ENCODE measurements around the gene CNKSR1.
"Not testable (repeated sequence)": the region's sequence is repeated elsewhere in the genome, so short reads cannot be mapped to it uniquely, and the experiment has no call there.

The CNKSR1 gene

GRCh38 chr1:26220199-26220912 lies 43.1 kb downstream of the CNKSR1 start:
- no peak for DNase-seq (ENCODE audit: low read depth, low spot score)
- H3K4me3 ChIP-seq (ENCODE audit: low read depth, low read length): no peak overlapping the region
- in situ Hi-C loops (cut with HindIII; ENCODE audit: low sequenced_read_pairs): no loop called here
- no peak for TF ChIP-seq CTCF (IDR thresholded peaks at IDR 0.05; ENCODE audit: low read depth, low read length)

- DNase-seq (ENCODE audit: low read depth, low spot score): no peak
- no peak overlapping the region for H3K4me3 ChIP-seq (ENCODE audit: low read depth, low read length)
- TF ChIP-seq CTCF (IDR thresholded peaks at IDR 0.05; ENCODE audit: low read depth, low read length): no peak
- in situ Hi-C loops (cut with HindIII; ENCODE audit: low sequenced_read_pairs): no loop called here
Observed at GRCh38 chr1:26221094-26221493, 43.8 kb downstream of the CNKSR1 start.

- H3K4me3 ChIP-seq (ENCODE audit: low read depth, low read length): no peak overlapping the region
- no peak for TF ChIP-seq CTCF (IDR thresholded peaks at IDR 0.05; ENCODE audit: low read depth, low read length)
- in situ Hi-C loops (cut with HindIII; ENCODE audit: low sequenced_read_pairs): no loop called here
- no peak for DNase-seq (ENCODE audit: low read depth, low spot score)
Observed at GRCh38 chr1:26224606-26225005, 47.3 kb downstream of the CNKSR1 start.

- in situ Hi-C loops (cut with HindIII; ENCODE audit: low sequenced_read_pairs): no loop called here
- TF ChIP-seq CTCF (IDR thresholded peaks at IDR 0.05; ENCODE audit: low read depth, low read length): no peak
- peak overlapping the region; percentile 38 for H3K4me3 ChIP-seq (ENCODE audit: low read depth, low read length)
- DNase-seq (ENCODE audit: low read depth, low spot score): peak; percentile 7
Observed at GRCh38 chr1:26225033-26225831, 47.9 kb downstream of the CNKSR1 start.

DNA sequence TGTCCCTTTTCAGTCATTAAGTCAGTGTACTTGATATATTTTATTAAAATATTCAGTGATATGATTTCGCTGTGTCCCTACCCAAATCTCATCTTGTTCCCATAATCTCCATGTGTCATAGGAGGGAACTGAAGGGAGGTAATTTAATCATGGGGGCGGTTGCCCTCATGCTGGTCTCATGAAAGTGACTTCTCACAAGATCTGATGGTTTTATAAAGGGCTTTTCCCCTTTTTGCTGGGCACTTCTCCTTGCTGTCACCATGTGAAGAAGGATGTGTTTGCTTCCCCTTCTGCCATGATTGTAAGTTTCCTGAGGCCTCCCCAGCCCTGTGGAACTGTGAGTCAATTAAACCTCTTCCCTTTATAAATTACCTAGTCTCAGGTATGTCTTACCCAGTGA lies 53.4 kb downstream of the CNKSR1 start:
- DNase-seq (ENCODE audit: low read depth, low spot score); H3K4me3 ChIP-seq (ENCODE audit: low read depth, low read length); in situ Hi-C loops (cut with HindIII; ENCODE audit: low sequenced_read_pairs): not testable (repeated sequence)

DNA sequence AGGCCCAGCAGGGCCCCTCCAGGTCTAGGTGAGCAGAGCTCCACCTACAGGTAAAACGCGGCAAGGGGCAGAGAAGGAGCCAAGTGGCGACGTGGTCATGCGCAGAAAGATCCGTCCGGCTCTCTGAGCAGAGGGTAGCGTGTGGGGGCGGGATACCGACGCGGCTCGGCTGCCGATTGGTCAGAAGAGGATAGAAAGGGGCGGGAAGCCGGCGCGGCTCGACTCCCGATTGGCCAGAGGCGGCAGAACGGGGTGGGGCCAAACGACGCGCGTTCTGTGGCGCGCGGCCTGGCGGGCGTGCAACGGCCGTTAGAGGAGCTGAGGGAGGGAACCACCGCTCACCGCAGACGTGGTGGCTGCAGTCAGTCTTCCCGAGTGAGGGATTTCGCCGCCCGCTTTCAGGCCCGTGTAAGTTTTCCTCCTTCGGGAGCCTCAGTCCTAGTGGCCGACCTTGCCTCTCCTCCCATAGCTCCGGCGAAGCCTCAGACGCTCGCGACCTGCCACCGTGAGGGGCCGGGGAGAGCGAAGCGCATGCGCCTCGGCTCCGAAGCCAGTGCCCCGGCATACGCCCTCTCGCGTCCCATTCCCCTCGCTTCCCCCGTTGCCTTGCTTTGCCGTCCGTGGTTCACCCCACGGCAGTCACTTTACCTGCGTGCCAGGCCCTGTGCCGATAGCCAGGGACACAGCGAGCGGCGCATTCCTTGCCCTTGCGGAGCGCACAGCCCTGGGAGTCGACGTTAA lies 56.8 kb downstream of the CNKSR1 start, which contains the start of gene CEP85:
CEP85 (plus strand) TSS at position 298 of the 741 bp plus-strand sequence. CDS start 5,584 bp downstream, outside the sequence.
- in situ Hi-C loops (cut with HindIII; ENCODE audit: low sequenced_read_pairs): no loop called here
- DNase-seq (ENCODE audit: low read depth, low spot score): peak; percentile 98
- peak; percentile 90 for TF ChIP-seq CTCF (IDR thresholded peaks at IDR 0.05; ENCODE audit: low read depth, low read length)
- peak within 1 kb of the TSS; percentile 93 for H3K4me3 ChIP-seq (ENCODE audit: low read depth, low read length)
